Activated T-cell treated with anti-CD3 and anti-CD28 coated beads for 24 hours (primary cell): ENCODE data around the gene ATOH7.
"Not testable (repeated sequence)": the region's sequence is repeated elsewhere in the genome, so short reads cannot be mapped to it uniquely, and the experiment has no call there.

Experiments used
- DNase-seq: peaks from one replicate; pipeline ENCODE4 v3.0.0-alpha.2; 2020; ENCODE audit warnings: low read depth

ATOH7 gene

DNA sequence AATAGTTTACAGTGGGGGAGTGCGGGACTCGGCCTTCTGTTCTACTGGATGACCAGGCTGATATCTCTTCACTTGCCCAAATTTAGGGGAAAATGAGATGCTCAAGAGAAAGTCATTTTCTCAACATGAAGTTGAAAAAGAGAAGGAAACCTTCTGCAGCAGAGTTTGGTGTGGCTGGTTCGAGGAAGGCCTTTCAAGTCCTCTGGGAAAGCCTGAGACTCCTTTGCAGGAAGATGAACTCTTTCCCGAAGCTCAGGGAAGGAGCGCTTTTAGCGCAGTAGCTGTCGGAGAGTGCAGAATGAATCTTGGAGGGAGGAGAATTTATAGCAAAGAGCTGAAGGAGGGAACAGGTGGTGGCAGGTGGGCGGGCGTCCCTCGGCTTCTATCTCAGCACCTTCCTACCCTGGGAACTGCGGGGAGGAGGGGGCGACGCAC is at the start of gene ATOH7:
Gene ATOH7 (minus strand): TSS at position 297 of the 435 bp plus-strand sequence. CDS start 436 bp downstream, outside the sequence.
- no peak for DNase-seq

GRCh38 chr10:68280758-68281157 is 48.8 kb upstream of the ATOH7 start:
- no peak for DNase-seq

DNA sequence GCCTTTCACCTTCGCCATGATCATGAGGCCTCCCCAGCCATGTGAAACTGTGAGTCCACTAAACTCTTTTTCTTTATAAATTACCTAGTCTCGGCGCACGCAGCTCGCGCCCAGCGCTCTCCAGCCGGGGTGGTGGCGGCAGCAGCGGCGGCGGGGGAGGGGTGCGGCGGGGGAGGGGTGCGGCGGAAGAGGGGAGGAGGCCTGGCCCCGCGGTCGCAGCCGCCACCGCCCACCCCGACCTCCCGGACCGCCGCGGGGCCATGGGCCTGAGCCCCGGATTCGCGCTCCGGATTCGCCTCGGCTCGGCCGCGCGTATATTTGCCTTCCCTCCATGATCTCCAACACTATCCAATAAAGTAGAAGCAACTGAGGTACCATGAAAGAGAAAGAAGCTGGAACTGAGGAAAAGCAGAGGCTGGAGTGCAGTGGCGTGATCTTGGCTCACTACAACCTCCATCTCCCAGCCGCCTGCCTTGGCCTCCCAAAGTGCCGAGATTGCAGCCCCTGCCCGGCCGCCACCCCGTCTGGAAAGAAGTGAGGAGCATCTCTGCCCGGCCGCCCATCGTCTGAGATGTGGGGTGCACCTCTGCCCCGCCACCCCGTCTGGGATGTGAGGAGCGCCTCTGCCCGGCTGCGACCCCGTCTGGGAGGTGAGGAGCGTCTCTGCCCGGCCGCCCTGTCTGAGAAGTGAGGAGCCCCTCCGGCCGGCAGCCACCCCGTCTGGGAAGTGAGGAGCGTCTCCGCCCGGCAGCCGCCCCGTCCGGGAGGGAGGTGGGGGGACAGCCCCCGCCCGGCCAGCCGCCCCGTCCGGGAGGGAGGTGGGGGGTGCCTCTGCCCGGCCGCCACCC is 47.2 kb upstream of the ATOH7 start:
- not testable (repeated sequence) for DNase-seq

DNA sequence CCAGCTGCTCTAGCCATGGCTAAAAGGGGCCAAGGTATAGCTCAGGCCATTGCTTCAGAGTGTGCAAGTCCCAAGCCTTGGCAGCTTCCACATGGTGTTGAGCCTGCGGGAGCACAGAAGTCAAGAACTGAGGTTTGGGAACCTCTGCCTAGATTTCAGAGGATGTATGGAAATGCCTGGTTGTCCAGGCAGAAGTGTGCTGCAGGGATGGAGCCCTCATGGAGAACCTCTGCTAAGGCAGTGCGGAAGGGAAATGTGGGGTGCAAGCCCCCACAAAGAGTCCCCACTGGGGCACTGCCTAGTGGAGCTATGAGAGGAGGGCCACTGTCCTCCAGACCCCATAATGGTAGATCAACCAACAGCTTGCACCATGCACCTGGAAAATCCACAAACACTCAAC is 45.9 kb upstream of the ATOH7 start:
- DNase-seq = not testable (repeated sequence)

GRCh38 chr10:68276224-68276623 is 44.3 kb upstream of the ATOH7 start:
- no peak for DNase-seq

- DNase-seq = no peak
These were observed 43.8 kb upstream of the ATOH7 start for GRCh38 chr10:68275600-68276126.

- DNase-seq = no peak
These were observed 40.9 kb upstream of the ATOH7 start for GRCh38 chr10:68272833-68273232.

GRCh38 chr10:68271196-68271882 is 39.4 kb upstream of the ATOH7 start:
- no peak for DNase-seq

GRCh38 chr10:68269562-68270290 is 37.8 kb upstream of the ATOH7 start:
- DNase-seq = no peak

DNA sequence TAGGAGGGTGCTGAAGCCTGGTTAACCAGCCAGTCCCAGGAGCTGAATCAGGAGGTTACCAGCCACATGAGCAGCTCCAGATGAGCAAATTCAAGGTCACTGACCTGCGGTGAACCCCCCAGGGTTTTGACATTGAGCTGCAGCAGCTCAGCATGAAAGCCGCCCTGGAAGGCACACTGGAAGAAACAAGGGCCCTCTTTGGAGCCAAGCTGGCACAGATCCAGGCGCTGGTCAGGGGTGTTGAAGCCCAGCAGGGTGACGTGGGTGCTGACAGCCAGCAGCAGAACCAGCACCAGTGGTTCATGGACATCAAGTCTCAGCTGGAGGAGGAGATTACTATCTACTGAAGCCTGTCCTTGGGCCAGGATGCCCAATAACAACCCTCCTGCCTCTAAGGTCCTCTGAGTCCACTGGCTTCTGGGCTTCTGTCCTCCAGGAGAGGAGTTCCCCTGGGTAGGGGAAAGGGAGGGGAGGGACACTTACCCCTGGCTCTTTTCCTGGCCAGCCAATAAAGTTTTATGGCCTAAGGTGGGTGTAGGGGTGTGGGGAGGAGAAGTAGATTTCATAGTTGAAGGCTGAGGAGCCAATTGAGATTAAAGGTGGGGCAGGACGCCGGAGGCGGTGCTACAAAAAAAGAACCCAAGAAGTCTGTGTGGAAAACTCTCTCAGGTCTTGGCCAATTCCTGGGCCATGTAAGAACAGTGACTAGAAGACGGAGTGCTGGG is 29.4 kb upstream of the ATOH7 start:
- DNase-seq = no peak

DNA sequence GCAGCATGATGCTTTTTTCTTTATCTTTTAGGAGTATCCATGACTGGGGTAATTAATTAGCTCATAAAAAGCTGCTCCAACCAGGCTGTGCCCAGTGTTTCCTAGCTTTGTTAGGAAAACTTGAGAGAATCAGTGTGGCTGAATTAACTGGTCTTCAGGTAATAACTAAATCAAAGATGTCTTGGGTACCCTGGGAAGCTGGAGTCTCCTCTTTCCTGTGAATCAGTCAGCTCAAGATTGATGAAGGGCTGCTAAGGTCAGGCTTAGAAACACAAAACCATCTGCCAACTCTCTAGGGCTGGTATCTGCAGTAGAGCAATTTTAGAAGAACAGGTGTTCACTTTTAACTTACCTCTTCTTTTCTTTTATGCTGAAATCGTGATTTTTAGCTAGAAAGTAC is 21.4 kb upstream of the ATOH7 start:
- no peak for DNase-seq

DNA sequence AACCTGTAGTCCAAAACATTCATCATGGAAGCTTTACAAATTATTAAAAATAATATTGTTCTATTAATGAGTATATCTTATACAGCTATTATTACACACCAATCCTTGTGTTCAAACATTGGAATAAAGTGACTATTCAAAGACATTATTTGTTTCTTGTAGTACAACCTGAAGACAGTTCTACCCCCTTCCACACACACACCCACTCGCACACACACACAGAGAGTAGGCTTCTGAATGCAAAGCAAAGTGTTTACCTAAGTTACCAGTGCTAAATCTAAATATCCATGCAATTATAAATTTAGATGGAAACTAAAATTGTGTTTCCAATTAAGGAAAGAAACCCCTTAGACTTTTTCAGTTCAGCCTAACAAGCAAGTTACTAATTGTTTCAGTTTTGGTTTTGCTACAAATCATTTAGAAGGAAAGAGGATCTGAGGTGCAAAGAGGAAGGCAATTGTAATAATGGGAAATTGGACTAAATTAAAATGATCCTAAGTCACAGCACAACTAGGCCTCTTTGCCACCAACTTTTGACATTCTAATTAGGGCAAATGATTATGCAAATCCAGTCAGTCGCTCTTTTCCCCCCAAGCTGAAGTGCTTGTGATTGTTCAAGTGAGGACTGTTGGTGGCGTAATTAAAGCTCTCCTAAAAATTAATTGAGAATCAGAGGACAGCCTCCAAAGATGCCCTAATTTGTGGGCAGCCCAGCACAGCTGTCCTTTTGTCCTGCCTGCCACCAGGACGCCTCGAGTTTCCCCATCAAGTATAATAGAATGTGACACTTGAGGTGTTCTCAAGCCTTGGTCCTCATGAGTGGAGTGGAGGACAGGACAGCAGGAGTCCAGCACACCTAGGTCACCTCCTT is 19.9 kb upstream of the ATOH7 start:
- no peak for DNase-seq

DNA sequence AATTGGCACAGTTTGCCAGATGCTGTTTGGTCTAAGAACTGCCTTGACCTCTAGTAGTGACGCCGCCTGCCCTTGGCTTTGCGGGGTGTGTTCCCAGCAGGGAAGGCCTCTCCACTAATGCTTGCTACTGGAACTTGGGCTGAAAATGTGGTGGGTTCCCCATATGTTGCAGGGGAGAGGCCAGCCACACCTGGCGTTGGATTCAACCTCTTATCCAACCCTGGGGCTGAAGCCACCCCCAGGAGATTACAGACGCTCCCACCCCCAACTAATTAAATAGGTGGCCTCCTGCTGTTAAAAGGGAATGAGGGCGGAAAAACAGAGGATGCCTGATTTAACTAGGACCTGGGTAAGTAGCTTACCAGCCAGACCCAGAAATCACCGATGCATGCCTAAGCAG is 19.2 kb upstream of the ATOH7 start:
- no peak for DNase-seq

DNA sequence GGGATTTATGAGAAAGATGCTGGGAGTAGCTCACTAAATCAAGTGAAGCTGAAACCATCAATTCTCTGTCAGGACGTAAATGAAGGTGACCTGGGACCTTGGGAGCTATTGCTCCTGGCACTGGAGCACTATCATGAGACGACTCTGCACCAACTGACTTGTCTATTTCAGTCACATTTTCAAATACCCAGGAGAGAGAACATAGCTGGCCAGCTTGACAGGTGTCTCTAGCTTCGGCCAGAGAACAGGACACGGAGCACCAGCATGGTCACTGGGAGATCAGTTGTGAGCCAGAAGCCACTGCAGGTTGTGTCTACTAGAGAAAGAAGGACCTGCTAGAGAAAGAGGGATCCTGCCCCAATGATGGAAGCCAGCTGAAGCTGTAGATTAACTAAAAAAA is 17.4 kb upstream of the ATOH7 start:
- DNase-seq = no peak

DNA sequence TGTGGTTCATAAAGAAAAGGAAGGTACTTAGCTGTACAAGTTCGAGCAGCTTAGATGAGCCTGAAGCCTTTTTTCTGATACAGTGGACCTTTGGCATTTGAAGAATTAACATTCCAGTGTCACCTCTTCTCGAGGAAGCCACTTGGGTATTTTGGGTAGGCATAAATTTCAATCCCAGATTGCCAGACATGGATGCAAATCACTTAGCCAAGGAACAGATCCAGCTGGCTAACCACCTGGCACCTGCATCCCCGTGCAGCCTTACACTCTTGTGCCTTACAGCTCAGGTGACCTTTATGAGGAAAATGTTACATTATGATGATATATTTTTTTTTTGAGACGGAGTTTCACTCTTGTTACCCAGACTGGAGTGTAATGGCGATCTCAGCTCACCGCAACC is 16.0 kb upstream of the ATOH7 start:
- DNase-seq = no peak

GRCh38 chr10:68246397-68246796 is 14.5 kb upstream of the ATOH7 start:
- not testable (repeated sequence) for DNase-seq

DNA sequence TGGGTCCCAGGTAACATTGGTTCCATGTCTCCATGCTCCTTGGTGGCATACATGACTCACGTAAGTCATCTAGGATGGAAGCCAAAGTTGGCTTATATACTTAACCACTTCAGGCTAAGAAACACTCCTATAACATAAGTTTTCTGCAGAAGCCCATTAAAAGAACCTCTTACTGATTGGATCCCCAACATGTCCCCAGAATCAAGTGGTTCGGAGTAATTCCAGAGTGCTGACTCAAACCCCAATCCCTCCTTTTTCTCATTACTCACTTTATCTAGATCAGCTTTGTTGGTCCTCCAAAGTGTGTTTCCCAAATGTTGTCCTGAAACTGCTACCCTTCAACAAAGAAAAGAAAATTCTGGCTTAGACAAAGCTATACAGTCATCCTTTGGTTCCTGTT is 10.1 kb upstream of the ATOH7 start:
- DNase-seq = no peak

GRCh38 chr10:68239596-68240150 is 7.8 kb upstream of the ATOH7 start:
- DNase-seq = no peak

- DNase-seq = no peak
These were observed 7.2 kb upstream of the ATOH7 start for GRCh38 chr10:68239069-68239468.

- DNase-seq = no peak
These were observed 6.5 kb upstream of the ATOH7 start for GRCh38 chr10:68238371-68238770.
